Stimulated activated CD8-positive, alpha-beta memory T cell treated with anti-CD3 and anti-CD28 coated beads, Interleukin-15, amount 100 ng/mL, for 1 hour (primary cell): Measurements from ENCODE around the gene CAB39.
"Not testable (repeated sequence)": the region's sequence is repeated elsewhere in the genome, so short reads cannot be mapped to it uniquely, and the experiment has no call there.

Experiments
- DNase-seq: peaks from one replicate; pipeline ENCODE4 v3.0.0-alpha.2; 2020; ENCODE audit warnings: low read depth

CAB39 gene

DNA sequence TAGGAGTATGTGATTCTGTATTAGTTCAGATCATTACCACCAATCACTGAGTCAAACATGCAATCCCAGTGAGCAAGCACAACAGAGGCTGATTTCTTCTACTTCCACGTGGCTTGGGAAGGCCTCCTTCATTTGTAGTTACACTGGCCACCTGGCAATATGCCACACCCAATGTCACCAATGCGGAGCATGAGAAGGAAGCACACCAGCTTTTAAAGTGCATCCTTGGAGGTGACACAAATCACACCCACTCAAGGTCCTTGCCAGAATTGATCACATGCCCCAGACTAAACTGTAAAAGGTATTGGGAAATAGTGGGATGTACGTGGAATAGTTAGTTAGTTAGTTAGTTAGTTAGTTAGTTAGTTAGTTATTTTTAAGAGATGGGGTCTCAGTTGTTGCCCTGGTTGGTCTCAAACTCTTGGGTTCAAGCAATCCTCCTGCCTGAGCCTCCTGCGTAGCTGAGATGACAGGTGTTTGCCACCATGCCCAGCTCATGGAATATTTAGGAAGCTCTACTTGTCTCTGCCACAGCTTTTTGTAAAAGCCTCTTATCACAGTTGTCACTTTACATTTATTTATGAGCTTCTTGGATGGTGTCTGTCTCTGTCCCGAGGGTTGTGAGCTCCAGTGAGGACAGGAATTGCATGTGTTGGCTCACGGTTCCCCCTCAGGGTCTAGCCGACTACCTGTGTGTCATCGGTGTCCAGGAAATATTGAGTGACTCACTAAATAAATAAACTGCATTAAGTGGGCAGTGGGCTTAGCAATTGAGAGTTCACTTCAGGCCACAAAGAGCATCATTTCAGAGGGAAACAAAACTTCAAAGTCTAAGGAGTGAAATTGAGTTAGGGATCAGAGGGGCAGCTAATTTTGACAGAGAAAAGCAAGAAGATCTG is 28.1 kb upstream of the CAB39 start:
- no peak for DNase-seq

DNA sequence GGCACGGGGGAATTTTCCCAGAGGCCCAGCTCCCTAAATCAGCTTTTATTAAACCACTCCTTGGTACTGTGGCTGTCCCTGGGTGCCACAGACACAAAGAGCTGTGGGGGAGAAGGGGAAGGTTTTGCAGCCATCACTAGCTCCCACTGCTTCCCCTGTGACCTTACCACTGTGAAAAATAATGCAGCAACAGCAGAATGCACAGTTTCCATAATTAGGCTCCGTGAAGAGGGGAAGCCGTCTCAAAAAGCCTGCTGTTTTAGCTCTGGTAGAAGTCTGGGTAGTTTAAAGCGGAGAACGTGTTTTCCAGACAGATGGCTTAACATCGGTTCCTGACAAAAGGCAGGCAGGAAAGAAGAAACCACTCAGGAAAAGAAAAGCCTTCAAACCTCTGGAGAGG is 27.5 kb upstream of the CAB39 start:
- no peak for DNase-seq

DNA sequence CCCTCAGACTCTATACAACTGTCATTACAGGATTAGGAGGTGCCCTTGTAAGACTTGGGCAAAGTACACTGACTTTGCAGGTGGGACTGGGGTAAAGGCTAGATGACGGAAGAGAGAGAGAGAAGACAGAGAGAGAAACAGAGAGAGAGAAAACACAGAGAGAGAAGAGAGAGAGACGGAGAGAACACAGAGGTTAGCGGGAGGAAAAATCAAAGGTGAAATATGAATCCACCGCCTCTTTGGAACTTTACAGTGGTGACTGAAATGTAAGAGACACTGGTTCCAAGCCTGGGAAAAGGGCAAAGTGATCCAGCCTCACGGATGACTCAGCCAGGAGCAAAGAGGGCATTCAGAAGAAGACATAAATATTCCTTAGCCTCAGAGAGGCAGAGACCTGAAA is 25.1 kb upstream of the CAB39 start:
- DNase-seq: no peak

DNA sequence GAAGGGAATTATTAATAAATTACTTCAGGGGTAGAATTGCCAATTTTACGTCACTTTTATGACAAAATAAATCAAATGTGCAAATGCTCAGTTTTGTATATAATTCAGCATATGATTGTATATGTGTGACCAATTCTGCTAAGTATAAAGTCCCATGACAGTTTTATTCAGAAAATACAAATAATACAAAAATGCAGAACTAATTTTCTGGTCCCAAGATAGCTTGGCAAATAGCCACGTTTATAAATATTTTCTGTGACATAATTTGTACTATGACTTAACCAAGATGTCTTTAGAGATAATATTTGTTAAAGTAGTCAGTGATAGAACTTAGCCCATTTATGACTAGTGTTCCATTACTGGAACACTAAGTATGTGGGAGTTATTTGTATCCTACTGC is 24.2 kb upstream of the CAB39 start:
- DNase-seq: no peak

DNA sequence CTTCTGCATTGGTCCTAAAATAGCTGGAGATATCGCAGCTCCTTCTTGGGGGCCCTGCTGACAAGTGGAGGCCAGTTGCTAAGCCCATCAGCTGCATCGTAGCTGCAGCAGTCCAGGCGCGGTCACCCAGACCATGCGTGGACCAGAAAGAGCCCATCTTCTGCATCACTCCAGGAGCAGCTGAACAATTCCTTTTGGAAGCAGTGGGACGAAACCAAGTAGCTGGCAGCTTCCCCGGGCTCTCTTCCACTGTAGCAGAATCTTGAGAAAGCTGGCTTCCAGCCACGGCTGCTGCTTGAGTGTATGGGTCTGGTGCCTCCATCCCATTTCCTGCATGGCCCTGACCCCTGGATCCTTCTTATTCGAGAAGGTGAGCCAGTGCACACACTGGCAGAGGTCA is 22.2 kb upstream of the CAB39 start:
- DNase-seq: no peak

DNA sequence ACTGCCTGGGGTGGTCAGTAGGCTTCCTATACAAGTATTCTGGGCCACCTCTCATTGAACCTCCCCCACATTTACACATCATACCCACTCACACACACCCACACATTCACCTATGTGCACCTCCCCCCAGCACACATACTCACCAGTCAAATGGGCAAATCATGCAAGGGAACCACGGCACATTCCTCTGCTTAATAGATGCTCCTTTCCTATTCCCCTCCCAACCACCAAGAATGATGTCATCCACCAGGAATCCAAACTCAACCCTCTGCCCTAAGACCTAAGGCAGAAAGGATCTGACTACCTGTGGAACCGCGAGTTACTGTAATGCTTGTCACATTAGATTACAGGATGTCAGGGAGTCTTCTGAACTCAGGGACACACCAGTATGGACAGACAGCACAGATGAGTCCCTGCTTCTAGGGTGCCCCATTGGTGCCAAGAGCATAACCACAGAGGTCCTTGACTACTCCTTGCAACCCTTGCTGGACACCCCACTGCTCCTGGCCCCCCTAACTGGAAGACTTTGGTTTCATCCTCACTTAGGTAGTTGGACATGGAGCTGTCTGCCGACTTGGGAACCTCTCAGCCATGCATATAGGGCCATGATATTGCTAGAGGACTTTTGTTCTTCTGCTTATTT is 21.5 kb upstream of the CAB39 start:
- DNase-seq: no peak

DNA sequence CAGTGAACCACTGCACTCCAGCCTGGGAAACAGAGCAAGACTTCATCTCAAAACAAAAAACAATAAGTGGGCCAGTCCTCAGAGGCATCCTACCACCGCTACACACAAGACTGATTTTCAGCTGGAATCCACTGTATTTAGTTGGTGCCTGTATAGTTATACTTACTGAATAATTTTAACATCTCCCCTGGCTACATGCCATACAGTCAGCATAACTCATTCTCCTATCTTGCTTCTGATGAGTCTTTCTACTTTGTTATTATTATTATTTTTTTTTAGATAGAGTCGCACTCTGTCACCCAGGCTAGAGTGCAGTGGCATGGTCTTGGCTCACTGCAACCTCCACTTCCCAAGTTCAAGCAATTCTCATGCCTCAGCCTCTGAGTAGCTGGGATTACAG is 19.9 kb upstream of the CAB39 start:
- no peak for DNase-seq

DNA sequence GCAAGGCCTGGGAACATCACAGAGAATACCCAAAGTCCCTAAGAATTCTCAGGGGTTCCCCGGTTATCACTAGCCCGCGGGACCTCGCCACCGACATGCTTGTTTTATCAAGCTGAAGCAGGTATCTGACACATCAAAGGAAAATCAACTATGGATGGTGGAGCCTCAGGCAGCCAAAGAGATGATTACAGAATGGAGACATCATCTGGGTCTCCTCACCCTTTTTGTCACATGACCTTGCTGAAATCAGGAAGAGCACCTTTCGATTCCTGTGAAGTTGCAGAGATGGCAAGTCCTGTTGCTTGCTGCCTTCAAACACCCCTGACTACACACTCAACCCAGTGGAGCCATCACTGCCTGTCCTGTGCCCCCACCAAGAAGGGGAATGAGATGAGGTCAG is 19.2 kb upstream of the CAB39 start:
- DNase-seq: no peak

DNA sequence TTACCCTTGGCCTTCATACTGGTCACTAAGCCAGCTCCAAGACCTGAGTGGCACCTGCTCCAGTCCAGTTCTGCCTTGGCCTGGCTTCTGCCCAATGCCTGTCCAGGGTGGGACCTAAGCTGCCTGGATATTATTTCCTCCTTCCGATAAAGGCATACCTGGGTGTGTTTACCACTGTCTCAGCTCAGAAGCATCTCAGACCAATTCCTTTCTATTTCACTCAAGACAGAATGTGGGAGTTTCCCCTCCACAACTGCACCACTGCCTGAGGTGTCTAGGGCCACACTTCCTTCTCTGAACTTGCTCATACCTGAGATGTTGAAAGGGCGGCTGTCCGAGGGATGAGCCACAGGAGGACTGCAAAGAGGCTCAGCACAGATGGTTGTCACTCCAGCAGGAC is 18.4 kb upstream of the CAB39 start:
- DNase-seq: no peak

DNA sequence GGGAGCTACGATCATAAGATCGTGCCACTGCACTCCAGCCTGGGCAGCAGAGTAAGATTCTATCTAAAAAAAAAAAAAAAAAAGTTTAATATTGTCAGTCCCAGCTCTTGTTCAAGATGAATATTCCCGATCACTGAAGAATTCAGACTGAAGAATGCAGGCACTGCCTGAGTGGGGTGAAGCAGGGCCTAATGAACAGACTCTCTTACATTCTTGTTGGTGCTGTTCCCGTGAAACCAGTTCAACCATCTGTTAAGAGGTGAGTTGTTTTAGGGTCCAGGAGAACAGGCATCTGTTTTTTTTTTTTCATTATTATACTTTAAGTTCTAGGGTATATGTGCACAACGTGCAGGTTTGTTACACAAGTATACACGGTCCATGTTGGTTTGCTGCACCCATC is 17.1 kb upstream of the CAB39 start:
- no peak for DNase-seq

DNA sequence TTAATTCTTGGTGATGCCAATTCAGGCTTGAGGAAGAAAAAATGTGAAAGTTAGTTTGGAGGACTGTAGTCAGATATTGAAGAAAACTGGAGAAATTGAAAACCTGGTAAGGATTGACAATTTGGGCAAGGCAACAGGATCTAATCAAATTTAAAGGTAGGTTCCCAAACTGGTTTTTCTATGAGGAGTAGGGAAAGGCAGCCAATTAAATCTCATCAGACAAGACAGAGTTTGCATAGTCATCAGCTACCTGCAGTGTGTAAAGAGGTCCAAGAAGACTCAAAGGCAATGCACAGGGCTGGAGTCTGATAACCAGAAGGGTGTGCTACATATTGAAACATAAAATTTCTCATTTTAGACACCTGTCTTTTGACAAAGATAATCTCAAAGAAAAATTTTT is 16.0 kb upstream of the CAB39 start:
- DNase-seq: no peak

DNA sequence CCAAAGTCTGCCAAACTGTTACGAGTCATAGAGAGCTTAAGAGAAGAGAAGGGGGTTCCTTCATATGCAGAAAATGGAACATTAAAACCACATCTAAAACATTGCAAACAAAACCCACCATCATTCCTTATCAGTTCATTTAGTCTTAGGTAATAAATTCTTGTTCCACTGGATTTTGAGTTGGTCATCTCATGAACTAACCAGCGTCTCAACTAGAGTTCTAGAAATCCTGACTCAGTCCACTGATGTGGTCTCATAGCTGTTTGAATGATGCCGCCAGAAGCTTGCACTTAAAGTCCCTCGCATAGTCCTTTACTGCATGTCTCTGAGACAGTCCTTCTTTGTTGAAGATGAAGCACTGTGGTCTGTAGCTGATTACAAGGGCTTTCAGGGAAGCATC is 15.0 kb upstream of the CAB39 start:
- DNase-seq: no peak

DNA sequence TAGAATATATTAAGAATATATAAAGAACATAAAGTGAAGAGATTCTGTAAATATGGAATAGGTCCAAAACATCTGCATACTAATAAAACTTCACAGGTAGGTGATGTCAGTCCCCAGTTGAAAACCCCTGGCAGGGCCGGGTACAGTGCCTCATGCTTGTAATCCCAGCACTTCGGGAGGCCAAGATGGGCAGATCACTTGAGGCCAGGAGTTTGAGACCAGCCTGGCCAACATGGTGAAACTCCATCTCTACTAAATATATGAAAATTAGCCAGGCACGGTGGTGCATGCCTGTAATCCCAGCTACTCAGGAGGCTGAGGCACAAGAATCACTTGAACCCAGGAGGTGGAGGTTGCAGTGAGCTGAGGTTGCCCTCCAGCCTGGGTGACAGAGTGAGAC is 13.9 kb upstream of the CAB39 start:
- not testable (repeated sequence) for DNase-seq

DNA sequence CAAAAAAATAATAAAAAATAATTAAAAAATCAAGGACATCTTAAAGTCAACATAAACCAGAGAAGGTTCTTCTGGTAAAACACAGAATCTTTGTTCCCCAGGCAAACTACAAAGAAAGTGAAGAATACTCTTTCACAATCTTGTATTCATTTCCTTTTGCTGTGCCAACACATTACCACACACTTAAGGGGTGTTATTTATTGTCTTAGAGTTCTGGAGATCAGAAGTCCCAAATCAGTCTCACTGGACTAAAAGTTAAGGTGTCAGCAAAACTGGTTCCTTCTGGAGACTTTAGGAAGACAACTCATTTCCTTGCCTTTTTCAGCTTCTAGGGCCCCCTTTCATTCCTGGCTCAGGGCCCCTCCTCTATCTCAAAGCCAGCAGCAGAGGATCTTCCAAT is 12.2 kb upstream of the CAB39 start:
- DNase-seq: no peak

DNA sequence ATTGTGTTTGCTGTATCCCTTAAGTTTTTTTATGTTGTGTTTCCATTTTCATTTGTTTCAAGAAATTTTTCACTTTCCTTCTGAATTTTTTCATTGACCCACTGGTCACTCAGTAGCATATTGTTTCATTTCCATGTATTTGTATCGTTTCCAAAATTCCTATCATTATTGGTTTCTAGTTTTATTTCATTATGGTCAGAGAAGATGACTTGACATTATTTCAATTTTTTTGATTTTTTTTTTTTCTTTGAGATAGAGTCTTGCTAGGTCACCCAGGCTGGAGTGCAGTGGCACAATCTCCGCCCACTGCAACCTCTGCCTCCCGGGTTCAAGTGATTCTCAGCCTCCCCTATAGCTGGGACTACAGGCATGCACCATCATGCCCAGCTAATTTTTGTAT is 11.3 kb upstream of the CAB39 start:
- DNase-seq: no peak

DNA sequence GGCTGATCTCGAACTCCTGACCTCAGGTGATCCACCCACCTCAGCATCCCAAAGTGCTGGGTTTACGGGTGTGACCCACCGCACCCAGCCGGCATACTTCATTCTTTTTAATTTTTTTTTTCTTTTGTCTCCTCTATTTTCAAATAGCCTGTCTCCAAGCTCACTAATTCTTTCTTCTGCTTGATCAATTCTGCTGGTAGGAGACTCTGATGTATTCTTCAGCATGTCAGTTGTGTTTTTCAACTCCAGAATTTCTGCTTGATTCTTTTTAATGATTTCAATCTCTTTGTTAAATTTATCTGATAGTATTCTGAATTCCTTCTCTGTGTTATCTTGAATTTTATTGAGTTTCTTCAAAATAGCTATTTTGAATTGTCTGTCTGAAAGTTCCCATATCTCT is 10.2 kb upstream of the CAB39 start:
- DNase-seq: not testable (repeated sequence)

DNA sequence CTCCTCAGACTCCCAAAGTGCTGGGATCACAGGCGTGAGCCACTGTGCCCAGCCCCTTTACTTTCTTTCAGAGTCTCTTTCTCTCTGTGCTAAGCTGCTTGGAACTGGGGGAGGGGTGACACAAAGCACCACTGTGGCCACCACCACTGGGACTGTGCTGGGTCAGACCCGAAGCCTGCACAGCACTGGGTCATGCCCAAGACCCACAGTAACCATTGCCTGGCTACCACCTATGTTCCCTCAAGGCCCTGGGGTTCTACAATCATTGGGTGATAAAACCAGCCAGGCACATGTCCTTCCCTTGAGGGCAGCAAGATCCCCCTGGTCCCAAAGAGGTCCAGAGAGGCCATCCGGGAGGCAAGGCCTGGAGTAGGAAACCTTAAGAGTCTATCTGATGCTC is 9.1 kb upstream of the CAB39 start:
- DNase-seq: no peak

DNA sequence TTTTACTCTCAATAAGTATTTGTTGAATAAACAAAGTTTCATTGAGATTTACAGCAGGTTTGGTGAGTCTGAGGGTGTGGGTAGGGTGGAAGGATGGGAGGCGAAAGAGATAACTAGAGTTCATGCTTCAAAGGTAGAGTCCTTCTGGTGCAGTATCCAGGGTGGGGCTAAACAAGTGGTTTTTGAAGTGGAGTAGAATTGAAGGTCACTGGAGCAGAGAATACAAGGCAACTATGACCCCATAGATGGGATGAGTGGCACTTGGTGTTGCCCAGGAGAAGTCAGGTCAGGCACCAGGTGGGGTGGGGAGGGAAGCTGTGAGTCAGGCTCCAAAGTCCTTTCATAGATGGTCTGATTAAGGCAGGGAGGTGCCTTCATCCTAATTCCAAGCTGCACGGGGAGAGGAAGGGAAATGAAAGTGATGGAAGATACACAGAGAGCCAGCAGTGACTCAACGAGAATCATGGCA is 6.6 kb upstream of the CAB39 start:
- no peak for DNase-seq

DNA sequence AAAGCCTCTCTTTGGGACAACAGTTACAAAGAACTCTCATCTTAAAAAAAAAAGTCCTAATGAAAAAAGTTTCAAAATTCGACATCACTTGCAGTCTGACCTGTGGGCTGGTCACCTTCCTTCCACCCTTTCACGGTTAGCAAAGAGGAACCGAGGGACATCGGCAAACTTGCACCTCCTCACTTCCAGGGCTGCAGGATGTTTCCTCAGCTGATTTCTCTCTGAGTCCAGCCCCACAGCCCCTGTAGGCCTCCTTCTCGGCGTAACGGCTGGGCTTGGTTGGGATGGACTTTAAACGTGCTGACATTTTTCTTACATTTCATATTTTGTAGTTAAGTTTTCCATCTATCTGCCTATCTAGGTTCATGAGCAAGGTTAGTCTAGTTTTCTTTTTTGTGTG is 5.7 kb upstream of the CAB39 start:
- no peak for DNase-seq

DNA sequence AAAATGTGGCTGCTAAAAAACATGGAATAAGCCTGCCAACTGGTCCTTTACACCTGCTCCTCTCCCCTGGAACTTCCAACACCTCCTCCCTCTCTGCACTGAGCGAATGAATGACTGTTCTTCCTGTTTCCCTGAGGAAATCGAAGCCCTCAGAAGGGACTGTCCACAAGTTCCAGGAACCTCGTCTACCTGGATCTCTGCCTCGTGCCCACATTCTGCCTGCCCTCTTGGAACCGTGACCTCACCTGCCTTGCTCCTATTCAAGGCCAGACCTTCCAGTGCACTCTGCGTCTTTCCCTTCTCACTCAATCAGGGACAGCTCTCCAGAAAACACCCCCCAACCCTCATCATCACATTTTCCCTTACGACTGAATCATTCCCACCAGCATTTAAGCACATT is 4.4 kb upstream of the CAB39 start:
- DNase-seq: no peak

DNA sequence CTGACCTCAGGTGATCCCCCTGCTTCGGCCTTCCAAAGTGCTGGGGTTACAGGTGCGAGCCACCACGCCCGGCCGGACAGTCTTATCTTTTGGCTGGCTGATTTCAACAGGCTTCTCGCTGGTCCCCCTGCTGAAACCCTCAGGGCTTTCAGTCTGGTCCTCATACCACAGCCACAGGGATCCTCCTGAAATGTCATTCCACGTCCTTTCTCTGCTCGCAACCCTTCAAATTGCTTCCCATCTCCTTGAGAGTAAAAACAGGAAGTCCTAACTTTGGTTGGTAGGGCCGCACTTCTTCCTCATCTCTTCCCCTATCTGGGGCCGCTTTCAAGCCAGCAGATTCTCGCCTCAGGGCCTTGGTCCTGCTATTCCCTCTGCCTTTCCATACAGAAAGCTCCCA is 1.4 kb upstream of the CAB39 start:
- no peak for DNase-seq

DNA sequence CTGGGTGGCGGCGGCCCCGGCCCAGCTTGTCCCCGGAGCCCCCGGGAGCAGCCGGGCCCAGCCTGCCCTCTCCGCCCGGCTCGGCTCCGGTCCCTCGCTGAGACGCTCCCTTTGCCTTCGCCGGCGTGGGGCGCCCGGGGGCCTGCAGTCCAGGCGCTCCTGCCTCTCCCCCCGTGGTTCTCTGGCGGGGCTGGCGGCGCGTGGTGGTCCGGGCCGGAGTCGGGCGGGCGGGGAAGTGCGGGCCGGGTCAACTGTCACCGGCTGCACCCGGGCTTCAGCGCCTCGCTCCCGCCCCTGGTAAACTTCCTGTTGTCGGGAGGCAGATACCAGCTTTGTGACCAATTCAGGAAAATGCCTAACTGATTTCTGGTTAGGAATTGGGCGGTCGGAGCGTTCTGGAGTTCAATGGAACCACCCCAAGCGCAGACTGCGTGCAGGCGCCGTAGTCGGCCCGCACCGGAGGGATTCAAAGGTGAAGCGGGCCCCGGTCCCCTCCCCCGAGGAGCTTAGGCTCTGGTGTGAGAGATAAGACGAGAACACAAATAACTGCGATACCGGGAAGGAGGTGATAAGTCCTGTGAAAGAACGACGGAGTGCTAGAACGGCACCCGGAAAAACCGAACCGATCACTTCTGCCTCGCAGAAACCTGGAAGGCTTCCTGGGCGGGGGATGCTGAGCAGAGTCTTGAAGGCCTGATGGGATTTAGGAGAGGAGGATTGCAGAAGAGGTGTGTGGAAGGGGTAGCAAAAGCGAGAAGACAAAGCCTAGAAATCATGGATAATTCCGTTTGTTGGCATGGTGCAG is 891 bp downstream of the CAB39 start:
- DNase-seq: peak; percentile 22

DNA sequence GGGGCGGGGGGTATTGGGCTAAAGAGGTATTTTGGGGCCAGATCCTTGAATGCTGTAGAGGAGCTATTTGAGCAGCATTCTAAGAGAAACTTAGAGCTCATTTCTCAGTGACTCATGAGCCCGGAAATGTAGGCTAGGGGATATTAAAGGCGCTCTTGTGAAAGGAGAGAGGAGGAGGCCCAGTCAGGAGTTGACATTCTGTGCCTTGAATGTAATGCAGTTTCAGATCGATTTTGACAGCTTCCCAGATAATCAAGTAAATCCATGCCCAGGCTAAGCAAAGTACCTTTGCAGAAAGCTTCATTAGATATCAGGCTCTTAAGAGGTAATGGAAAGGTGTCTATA is 1.5 kb downstream of the CAB39 start:
- DNase-seq: no peak
